NCI-H2107 treated with DMSO at 0.1 percent for 48 hours (cell line): Measurements from ENCODE around the gene AMZ1.

Experiments used
- DNase-seq: peaks from one replicate; lab custom pipeline; 2025; ENCODE audit not compliant: unreplicated experiment; lab: John Stamatoyannopoulos, UW

Gene AMZ1, protein sequence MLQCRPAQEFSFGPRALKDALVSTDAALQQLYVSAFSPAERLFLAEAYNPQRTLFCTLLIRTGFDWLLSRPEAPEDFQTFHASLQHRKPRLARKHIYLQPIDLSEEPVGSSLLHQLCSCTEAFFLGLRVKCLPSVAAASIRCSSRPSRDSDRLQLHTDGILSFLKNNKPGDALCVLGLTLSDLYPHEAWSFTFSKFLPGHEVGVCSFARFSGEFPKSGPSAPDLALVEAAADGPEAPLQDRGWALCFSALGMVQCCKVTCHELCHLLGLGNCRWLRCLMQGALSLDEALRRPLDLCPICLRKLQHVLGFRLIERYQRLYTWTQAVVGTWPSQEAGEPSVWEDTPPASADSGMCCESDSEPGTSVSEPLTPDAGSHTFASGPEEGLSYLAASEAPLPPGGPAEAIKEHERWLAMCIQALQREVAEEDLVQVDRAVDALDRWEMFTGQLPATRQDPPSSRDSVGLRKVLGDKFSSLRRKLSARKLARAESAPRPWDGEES

DNA sequence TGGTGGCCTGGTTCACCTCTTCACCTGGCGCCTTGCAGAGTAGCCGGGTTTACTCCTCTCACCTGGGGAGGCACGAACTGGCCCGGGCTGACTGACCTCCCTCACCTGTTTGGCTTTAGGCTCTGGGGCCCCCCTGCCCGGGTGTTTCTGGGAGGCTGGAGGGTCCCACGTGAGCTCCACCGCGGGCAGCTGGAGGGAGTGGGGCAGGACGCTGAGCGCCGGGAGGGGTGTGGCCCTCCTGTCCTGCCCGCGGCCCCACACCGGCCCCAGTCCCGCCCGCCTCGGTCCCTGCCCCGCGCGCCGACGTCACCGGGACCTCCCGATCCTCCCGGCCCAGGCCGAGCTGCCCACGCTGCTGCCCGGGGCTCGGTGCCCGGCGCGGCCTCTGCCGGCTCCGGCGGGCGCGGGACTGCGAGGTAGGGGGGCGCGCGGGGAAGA is at the start of gene AMZ1:
Gene AMZ1, plus strand, starts transcription at position 322 of the 438 bp plus-strand sequence. CDS start 12,250 bp downstream, outside the sequence.
- DNase-seq: no peak

DNA sequence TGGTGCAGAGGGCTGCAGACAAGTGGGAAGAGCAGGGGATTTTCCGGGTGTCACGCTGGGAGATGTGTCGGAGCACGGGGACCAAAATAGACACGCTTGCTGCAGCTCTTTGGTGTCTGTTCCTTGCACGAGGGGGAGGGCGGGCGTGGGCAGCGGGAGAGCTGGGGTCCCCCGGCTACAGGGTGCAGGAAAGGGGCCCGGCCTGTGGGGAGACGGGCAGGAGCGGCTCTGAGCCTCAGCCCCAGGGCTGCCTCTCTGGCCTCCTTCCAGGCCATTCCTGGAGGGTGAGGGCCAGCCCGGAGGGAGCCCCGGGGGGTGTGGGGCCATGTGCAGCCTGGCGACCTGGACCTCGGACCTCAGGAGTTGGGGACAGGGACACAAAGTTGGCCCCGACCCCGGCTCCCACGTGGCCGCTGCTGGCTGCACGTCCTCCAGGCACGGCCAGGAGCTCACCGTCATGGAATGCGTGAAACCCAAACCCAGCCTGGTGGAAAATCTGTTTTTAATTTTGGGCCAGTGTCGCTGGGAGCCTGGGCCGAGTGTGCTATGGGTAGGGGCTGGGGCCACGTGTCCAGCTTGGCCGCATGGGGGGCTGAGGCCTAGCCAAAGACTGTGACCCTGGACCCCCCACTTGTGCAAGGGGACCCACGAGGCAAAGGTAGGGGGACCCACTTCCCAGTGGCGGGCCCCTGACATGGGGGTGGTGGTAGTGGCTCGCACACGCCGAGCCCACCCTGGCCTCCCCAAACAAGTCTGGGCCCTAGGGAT is 49.6 kb upstream of the AMZ1 start:
- no peak for DNase-seq

DNA sequence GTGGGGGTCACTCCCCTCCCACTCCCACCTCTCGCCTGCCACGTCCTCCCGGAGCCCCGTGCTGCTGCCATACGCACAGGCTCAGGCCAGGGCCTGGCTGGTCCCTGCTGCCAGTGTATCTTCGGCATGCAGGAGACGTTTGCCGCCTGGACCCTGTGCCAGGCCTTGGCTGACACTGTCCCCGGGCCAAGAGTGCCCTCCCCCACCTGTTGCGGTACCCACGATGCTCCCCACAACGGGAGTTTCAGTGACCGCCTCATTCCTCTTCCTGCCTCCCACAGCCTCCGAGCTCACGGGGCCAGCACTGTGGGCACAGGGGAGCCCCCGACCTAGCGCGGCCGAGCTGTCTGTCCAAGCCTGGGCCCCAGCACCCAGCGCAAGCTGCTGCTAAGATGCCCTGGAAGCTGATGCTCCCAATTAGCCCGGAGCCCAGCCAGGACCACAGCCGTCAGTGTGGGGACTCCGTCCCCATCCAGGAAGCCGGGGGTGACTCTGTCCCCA is 48.8 kb upstream of the AMZ1 start:
- DNase-seq: no peak

DNA sequence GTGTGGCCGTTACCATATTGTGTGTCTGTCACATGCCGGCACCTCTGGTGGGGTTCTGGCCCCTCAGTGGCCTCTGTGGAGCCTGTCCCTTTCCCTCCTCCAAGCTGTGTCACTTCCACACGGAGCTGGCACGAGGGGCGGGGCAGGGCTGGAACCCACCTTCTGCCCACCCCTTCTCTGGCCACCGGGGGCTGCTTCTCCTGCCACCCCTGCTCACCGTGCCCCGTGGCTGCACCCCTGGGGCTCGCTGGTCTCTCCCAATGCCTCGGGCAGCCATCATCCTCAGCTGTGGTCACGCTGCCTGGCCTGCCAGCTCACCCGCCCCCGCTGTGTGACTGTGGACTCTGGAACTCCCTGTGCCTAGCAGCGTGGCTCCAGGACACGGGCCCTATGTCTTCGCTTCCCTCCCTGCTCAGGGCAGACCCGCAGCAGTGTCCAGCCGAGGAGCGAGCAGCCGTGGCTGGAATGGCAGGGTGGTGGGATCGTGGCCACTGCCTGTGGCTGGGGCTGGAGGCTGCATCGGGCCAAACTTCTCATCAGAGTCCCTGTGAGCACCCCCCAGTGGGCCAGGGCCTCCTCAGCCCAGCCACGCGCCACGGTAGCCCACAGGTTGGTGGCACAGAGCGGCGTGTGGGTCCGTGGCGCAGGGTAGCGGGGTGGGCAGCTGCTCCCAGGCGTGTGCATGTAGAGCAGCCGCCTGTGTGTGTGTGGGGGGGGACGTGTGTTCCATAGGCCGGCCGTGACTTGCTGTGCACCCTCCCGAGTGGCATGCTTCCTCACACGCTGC is 48.1 kb upstream of the AMZ1 start:
- DNase-seq: no peak

DNA sequence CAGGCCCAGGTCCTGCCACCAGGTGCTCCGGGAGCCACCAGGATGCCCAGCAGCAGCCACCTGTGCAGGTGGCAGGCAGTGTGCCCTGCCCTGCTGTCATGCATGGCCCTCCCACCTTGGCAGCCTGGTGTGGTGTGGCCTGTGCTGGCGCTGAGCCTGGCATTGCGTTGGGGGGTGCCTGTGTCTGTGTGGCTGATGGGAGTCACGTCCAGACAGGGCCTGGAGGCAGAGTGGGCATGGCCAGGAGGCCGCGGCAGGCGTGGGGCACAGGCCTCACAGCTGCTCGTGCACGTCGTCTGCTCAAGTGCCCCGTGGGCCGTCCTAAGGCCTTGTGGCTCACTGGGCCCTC is 47.5 kb upstream of the AMZ1 start:
- peak; percentile 27 for DNase-seq

DNA sequence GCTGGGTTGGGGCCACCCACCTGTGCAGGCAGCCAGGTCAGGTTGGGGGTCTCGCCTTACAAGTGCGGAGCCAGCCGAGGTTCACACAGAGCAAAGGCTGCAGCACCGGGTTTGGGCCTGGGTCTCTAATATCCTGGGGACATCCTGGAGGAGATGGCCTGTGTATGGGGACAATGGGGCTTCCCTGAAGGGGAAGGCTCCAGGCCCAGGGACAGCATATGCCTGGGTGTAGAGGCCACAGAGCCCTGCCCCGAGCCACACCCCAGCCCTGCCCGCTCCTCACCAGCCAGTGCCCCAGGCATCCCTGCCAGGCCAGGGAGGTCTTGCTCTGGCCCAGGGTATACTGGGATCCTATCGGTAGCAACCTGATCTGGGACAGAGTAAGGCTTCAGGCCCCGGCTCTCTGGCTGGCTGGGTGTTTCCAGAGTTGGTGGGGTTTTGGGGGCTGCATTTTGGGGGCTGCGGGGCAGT is 47.1 kb upstream of the AMZ1 start:
- DNase-seq: no peak

DNA sequence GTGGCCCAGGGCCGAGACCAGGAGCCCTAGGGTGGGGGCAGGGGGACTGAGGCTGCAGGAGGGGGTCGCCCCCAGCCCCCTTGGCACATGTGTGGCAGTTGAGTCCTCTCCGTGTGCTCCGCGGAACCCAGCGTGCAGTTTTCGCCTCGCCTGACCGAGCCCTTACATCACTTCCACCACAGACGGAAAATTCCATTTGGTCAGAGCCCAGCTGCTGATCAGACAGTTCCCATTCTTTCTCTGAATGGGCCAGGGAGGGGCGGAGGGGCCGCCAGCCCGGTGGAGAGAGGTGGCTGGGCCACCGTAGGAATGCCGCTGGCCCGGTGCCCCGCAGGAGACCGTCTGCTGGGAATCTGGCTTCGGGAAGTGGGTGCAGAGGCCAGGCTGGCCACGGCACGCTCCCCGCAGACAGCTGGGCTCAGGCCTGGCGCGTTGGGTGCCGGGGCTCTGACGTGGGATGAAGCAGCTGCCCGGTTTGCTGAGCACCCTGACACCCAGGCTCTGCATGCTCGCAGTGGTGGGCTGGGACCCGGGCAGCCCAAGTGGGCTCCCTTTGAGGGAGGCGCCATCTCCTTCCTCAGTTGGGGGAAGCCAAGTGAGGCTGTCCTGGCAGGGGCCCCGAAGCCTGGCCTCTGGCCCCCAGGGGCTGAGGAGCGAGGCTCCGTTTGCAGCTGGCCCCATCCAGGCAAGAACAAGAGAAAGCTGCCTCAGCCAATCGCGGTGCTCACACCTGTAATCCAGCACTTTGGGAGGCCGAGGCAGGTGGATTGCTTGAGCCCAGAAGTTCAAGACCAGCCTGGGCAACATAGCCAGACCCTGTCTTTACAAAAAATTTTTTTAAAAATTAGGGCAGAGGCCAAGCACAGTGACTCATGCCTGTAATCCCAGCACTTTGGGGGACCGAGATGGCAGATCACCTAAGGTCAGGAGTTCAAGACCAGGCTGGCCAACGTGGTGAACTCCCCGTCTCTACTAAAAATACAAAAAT is 46.3 kb upstream of the AMZ1 start:
- DNase-seq: peak; percentile 34

DNA sequence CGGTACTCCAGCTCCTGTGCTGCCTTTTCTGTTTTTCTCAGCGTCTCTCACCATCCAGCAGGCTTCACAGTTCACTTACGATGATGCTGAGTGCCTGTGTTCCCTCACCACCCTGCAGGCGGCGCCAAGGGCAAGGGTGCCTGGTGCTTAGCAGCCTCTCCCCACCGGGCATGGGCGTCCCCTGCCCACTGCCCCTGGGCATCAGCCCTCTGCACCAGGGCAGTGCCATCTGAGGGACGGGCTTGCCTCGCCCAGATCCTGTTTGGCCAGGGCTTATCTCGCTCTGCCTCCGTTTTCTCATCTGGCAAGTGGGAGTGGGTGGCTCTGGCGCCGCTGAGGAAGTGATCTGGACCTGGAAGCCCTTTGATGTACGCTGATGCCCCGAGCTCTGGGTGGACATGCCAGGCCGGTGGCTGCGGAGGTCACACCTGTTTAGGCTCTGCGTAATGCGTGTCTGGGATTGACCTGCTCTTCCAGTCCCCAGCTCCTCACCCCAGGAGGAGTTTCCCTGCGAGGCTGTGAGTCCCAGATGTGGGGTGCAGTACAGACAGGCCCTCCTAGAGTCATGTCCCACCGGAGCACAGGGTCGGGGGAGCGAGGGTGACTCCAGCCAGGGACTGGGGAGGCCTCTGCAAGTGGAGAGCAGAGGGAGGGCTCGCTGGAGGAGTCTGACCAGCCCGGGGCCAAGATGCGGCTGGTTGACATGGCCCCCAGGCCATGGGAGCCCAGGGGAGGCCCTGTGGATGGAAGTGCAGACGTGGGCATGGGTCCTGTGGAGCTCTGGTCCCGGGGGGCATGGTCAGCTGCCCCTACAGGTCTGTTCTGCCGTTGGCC is 44.4 kb upstream of the AMZ1 start:
- DNase-seq: no peak

DNA sequence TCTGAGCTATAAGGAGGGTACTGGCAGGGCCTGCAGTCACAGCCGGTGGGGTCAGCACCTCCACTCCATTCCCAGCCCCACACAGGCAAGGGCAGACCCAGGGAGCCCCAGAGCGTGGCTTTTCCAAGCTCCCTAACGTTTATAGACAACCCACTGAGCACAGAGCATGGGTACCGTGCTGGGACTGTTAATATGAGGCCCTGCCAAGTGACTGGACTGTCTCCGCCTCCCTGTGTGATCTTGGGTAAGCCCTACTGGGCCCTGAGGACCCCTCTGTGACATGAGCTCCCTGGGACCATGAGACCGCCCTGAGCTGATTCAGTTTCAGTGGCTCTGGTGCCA is 43.8 kb upstream of the AMZ1 start:
- DNase-seq: no peak

DNA sequence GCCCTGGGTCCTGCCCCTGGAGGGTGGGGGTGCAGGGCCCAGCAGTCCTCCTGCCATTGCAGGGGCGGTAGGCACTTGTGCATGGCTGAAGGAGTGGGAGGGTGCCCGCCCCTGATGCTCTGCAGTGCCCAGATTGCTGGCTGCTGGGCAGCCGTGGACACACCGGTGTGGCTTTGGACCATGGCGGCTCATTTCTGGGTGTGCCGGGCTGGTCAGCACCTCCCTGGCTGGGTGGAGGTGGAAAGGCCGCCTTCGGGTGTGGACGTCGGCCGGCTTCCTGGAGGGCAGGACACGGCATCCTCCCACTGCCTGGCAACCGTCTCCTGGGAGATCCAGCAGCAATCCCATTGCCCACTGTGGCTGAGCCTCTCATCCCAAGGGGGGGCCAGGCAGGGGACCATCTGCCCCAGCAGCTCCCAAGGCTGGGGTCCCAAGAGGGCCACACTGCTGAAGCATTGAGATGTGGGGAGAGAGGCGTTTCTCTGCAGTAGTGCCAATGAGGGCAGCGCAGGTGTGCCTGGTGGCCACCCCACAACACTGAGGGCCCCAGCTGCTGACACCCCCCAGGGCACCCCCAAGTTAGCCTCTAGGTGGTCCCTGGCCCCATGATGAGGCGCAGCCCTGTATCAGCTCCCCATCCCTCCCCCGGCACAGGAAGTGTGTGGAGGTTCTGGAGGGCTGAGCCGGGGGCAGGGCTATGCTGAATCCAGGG is 43.3 kb upstream of the AMZ1 start:
- no peak for DNase-seq

DNA sequence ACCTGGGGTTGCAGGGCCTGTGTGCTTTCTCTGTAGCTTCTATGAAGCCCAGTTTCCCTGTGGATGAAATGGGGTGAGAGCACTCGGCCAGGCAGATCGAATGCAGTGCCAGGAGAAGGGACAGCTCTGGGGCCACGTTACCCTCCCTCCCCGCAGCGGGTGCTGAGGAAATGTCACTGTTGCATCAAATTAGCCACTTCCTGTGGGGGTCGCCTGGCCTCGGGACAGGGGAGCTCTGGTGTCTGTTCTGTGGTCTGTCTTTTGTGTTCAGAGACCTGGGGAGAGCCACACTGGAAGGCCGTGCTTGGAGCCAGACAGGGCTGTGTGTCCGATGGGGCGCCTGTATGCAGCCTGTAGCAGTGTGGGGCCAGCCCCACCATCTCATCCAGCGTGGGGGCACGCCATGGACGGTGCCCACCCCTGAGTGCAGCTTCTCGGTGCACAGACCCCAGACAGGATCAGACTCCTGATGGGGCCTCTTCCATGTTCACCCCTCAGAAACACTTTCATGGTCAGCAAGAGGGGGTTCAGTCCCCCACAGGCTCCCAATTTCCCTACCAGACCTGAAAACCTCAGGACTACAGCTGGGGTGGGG is 42.6 kb upstream of the AMZ1 start:
- no peak for DNase-seq

DNA sequence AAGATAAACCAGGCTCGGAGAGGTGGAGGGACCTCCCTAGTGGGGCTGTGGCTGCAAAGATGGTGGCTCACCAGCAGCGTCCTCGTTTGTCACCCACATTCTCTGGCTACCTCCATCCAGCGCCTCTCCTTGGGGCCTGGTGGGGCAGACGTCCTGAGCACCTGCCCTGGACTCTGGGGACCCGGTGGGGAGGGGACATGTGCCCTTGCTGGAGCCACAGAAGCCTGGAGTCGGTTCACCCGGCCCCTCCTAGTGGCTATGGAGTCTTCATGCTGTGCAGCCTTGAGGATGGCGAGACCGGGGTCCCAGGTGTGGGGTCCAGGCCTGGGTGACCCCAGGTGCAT is 41.7 kb upstream of the AMZ1 start:
- DNase-seq: no peak

DNA sequence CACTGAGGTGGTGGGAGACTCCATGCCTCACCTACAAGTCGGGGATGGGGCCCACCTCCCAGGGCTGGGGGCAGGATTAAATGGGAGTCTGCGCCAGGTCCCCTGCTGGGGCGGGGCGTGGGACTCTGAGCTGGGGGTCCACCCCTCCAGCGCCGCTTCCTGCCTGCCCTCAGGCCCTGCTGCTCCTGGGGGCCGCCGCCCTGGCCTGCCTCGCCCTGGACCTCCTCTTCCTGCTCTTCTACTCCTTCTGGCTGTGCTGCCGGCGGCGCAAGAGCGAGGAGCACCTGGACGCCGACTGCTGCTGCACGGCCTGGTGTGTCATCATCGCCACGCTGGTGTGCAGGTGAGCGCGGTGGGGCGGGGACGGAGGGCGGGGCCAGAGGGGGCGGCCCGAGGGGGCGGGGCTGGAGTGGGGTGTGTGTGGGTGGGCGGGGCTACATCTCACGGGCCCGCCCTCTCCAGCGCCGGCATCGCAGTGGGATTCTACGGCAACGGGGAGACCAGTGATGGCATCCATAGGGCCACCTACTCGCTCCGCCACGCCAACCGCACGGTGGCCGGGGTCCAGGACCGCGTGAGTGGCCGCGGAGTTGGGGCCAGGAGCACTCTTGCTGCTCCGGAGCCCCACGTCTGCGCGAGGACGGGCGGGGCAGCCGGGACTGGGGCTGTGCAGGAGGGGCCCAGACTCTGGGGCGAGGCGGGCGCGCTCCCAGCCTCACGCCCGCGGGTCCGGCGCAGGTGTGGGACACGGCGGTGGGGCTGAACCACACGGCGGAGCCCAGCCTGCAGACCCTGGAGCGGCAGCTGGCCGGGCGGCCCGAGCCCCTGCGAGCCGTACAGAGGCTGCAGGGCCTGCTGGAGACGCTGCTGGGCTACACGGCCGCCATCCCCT is 41.1 kb upstream of the AMZ1 start:
- no peak for DNase-seq

DNA sequence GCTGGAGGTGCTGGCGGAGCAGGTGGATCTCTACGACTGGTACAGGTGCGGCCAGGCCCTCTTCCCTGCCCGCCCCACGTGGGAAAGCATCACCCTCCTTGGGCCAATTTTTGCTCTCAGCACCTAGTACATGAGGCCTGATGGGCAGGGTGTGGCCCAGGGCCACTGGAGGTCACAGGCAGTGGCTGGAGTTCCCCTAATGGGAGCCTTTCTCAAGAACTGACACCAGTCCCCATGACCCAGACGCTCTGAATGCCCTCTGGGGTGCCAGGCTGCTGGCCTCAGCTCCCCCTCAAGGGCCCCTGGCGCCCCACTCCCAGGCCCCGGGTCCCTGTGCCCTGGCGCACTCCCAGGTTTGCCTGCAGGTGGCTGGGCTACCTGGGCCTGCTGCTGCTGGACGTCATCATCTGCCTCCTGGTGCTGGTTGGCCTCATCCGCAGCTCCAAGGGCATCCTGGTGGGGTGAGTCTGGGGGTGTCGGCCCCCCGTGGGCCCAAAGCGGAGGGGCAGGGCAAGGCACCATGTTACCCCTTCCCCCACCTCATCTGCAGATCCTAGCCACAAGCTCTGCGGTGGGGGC is 40.3 kb upstream of the AMZ1 start:
- no peak for DNase-seq

DNA sequence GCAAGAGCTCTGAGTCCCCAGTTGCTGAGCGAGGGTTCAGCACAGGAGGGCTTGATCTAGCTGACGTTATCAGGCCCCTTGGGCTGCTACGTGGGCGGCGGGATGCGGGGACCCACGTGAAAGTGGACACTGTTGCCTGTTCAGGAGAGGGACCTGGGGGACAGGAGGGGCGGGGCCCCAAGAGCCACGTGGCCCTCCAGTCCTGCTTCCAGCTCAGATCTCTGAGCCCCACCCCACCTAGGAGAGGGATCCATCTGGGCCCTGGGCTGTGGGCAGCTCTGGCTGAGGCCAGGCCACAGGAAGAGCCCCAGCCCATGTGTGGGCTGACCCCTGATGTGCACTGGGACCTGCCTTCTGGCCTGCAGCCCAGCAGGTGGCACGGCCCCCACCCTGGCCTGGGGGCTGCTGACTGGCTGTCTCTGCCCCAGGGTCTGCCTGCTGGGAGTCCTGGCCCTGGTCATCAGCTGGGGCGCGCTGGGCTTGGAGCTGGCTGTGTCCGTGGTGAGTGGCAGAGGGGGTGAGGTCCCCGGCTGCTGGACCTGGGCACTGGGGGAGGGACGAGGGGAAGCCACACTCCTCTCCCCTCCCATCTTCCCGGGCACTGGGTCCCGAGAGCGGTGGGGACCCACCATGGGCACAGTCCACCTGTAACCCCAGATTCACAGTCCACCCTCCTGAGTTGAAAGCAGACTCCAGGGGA is 38.7 kb upstream of the AMZ1 start:
- DNase-seq: no peak

DNA sequence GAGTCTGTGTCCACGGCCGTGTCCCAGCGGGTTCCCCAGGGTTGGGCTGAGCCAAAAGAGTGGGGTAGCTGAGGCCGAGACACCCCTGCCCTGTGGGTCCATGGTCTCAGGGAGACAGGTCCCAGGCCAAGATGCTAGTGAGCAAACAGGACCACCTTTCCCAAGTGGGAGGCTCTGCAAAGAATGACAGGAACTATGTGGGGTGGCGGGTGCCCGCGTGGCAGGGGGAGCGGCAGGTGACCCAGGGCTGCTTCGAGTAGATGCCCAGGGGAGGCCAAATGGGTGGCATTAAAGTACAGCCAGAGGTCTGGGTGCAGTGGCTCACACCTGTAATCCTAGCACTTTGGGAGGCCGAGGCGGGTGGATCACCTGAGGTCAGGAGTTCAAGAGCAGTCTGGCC is 38.0 kb upstream of the AMZ1 start:
- DNase-seq: no peak
